Glomerular endothelial cell (primary cell): ENCODE results near the gene LRG1. TPM values are rescaled to one million over a fixed set of nuclear protein-coding genes. Genes with fewer than 3 reads are reported as not detected.
"Not testable (repeated sequence)": the region's sequence is repeated elsewhere in the genome, so short reads cannot be mapped to it uniquely, and the experiment has no call there.

Experiments used
- DNase-seq: peaks from one replicate; pipeline ENCODE4 v3.0.0-alpha.2; 2011; ENCODE audit warnings: low read depth, low spot score; ENCODE audit errors: extremely low read depth
- total RNA-seq: library from RNA; depleted of rRNA; stranded (reverse); fragments of >200 nt; gene quantifications from 2 replicates; pipeline ENCODE4 v1.2.3, GENCODE V29; 2015

The LRG1 gene
- total RNA-seq, 1 donor from 2014 or later, result 2.3 TPM

DNA sequence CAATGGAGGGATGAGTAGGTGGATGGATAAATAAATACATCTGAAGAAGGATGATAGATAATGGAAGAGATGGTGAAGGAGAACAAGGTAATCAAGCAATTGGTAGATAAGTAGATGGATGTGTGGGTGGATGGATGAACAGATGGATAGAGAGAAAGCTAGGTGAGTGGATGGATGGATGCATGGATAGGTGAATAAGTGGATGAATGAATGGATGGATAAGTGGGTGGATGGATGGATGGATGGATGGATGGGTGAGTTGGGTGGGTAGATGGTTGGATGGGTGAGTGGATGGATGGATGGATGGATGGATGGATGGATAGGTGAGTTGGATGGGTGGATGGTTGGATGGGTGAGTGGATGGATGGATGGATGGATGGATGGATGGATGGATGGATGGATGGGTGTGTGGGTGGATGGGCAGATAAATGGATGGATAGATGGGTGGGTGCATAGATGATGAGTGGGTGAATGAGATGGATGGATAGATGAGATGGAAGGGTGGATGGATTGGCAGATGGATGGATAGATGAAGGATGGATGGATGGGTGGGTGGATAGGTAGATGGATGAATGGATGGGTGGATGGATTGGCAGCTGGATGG is 13.4 kb upstream of the LRG1 start:
- DNase-seq, result no peak

- no peak for DNase-seq
Observed at GRCh38 chr19:4552525-4552819, 12.6 kb upstream of the LRG1 start.

DNA sequence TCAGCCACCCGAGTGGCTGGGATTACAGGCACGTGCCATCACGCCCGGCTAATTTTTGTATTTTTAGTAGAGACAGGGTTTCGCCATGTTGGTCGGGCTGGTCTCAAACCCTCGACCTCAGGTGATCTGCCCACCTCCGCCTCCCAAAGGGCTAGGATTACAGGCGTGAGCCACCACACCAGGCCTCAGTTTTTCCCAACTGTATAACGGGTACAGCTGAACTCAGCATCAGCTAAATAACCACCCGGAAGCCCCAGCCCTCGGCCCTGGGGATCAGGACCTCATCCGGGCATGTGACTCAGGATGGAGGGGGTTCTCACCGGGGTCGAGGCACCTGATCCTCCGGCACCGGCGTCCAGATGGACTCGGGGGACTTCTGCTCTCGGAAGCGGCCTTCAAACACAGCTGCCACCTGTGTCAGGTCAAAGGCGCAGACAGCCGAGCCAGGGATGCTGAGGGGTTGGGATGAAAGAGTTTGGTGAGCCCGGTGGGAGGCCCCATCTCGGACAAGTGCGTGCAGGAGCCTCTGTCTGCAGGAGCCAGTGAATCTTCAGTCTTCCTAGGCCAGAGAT is 10.7 kb upstream of the LRG1 start:
- DNase-seq, result no peak

GRCh38 chr19:4550018-4550417 is 10.2 kb upstream of the LRG1 start:
- no peak for DNase-seq

GRCh38 chr19:4548238-4548584 is 8.4 kb upstream of the LRG1 start:
- DNase-seq, result no peak

DNA sequence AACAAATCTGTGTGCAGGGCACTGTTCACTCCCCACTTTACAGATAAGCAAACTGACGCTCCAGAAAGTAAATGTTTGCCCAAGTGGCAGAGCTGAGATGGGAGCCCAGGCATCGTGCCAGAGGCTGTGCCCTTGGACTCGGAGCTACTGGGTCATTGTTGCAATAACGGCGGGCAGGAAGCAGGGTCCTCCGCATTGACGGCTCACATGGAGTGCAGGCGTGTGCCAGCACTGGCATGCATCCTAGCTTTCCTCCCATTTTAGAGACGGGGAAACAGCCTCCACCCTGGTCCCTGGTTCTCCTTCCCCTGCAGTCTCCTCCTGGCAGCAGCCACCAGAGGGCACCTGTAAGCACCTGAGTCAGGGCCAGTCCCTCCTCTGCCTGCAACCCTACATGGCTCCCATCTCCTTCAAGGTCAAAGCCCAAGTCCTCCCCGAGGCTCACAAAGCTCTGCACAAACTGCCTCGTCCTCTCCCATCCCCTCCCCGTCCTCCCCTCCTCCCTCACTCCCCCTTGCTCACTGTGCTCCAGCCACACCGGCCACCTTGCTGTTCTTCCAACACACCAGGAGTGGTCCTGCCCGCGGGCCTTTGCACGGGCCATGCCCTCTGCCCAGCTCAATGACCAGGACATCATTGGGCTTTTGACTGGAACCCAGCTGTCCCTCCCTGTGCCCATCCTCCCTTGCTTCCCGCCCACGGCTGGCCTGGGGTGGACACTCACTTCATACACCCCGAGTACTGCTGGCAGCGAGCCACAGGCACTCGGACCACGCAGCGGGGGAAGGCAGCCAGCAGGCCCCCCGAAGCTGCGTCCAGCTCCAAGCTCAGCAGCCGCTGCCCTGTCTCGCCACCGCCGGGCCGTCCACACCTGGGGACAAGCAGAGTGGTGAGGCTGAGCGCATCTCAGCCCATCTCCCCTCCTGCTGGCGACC is 7.7 kb upstream of the LRG1 start:
- DNase-seq, result no peak

DNA sequence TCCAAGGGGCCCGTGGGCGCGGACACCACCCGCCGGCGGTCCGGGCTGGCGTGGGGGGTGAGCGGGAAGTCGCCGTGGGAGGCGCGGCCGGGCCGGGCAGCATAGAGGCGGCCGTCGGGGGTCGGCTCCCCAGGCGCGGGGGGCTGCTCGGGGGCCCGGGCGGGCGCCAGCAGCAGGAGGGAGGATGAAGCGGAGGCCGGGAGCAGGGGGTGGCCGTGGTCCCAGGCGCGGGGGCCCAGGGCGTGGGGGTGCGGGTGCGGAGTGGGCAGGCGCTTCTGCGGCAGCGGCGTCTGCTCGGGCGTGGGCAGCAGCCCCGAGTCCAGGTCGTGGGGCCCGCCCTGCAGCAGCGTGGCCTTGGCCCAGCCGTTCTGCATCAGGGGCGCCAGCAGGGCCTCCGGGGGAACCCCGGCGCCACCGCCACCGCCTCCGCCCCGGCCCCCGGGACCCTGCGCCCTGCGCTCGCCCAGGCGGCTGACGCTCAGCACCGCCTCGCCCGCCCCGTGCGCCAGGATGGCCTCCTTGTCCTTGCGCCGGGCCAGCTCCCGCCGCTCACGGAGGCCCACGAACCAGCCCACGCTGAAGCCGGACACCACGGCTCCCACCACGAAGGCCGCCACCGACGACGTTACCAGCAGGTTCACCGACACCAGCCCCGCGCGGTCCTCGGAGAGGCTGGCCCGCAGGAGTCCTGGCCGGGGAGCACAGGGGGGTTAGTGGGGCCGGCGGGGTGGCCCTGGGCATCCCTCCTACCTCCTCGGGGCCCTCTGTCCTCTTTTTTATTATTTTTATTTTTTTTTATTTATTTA is 4.2 kb upstream of the LRG1 start:
- DNase-seq, result no peak

GRCh38 chr19:4542896-4543841 is 3.3 kb upstream of the LRG1 start:
- no peak for DNase-seq

DNA sequence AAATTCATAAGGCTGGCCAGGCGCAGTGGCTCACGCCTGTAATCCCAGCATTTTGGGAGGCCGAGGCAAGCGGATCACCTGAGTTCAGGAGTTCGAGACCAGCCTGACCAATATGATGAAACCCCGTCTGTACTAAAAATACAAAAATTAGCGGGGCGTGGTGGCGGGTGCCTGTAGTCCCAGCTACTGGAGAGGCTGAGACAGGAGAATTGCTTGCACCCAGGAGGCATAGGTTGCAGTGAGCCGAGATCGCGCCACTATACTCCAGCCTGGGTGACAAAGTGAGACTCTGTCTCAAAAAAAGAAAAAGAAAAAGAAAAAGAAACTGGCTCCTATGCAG is 1.9 kb upstream of the LRG1 start:
- DNase-seq, result not testable (repeated sequence)

- no peak for DNase-seq
Observed at GRCh38 chr19:4541114-4541805, 1.4 kb upstream of the LRG1 start.

DNA sequence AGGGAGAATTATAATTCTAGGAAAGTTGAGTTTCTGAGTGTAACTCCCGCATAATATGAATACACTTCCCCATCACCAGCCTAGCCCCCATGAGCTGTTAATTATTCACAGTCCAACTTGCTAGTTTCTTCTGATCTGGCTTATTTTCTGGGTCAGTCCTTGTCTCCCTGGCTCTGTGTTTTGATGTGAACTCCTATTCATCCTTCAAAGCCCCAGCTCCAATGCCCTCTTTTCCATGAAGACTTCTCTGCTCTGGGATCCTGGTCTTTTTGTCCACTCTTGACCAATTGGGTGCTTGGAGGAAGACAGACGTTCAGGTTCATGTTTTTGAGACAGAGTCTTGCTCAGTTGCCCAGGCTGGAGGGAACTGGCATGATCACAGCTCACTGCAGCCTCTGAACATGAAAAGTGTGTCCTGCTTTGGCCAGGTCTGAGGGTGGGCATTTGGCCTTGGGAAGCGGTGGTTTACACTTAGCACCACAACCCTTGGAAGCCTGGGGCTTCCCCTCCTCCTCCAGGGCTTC is 605 bp downstream of the LRG1 start:
- DNase-seq, result no peak

- no peak for DNase-seq
Observed at GRCh38 chr19:4538601-4538954, 1.3 kb downstream of the LRG1 start.

GRCh38 chr19:4537953-4538600 is 1.8 kb downstream of the LRG1 start:
- no peak for DNase-seq

DNA sequence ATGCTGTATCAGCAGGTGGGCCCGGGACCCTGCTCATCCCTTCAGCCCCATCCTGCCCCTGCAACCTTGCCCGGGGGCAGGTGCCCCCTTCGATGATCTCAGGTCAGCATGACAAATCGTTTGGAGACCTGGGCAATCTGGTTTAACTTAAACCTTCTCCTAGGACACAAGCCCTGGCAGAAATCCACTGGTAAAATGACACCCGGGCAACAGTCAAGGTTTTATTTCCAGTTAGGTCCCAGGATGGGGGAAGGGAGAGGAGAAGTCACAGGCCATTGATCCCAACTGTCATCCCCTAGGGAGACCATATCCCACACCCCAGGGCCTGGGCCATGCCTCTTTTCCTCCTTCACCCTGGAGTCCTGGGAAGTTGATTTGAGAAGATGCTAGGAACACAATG is 3.0 kb downstream of the LRG1 start:
- no peak for DNase-seq

DNA sequence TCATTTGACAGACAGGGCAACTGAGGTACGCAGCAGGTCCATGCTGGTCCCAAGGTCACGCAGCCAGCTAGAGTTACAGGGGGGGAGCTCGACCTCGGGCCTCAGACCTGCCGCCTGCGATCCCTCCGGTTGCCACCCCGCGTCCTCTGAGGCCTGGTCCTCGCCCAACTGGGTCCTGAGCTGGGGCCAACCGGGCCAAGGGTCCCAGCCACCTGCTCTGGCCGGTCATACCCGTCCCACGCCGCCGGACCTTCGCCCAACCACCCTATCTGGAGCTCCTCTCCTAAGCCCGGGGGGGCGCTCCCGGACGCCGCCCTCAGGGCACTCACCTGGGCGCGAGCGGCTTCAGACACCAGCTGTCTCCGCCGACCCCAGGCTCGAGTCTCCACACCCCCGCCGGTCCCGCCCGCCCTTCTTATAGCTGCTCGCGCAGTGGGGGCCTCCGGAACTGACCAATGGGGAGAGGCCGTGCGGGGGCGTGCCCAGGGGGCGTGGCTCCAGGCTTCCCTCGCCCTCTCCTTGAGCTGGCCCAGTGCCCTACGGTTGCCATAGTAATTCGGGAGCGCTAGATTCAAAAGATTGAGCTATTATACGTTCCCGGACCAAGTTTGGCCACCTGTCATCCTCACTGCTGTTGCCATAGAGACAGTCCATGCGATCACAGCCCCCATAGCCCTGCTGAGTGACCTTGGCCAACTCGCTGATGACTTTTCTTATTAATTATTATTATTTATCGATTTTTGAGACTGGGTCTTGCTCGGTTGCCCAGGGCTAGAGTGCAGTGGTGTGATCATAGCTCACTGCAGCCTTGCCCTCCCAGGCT is 4.8 kb downstream of the LRG1 start, which contains the start of gene PLIN5:
Gene PLIN5 (minus strand): TSS at position 389 of the 823 bp plus-strand sequence. CDS start 1,150 bp downstream, outside the sequence.
- DNase-seq, result no peak

DNA sequence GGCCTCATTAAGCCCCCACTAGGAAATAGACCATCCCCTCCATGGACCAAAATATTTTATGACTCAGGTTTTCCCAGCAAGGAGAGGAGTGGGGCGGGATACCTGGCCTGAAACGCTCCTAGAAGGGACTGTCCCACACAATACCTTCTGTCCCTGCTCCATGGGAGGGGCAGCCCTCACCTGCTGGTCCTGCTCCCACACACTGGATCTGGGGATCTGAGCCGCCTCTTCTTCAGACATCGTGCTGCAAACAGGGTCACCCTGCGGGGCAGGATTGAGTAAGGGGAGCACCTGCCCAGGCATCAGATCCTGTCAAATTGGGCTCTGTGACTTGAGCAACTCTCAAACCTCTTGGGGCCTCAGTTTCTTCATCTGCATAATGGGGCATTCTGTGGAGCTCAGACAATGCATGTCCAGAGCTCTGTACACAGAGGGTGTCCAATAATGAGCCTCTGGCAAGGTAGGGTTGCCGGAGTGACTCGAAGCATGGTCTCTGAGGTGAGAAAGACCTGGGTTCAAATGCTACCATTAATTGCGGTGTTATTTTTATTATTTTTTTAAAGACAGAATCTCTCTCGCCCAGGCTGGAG is 5.9 kb downstream of the LRG1 start:
- no peak for DNase-seq

- DNase-seq, result no peak
Observed at GRCh38 chr19:4533334-4533733, 6.5 kb downstream of the LRG1 start.
